NT2/D1 (cell line): ENCODE data around the gene BHLHE23.

Experiments used
- SUZ12 ChIP-seq: IDR thresholded peaks from 2 replicates; pipeline ENCODE4 v1.6.1; 2011; ENCODE audit not compliant: insufficient read length, insufficient read depth; ENCODE audit errors: extremely low read depth
- YY1 ChIP-seq: IDR thresholded peaks from 2 replicates; pipeline ENCODE4 v1.6.1; 2011; ENCODE audit not compliant: insufficient read length, insufficient read depth
- ZNF274 ChIP-seq: IDR thresholded peaks from 2 replicates; pipeline ENCODE4 v1.6.1; 2011; ENCODE audit warnings: mild to moderate bottlenecking, low read depth, low read length

DNA sequence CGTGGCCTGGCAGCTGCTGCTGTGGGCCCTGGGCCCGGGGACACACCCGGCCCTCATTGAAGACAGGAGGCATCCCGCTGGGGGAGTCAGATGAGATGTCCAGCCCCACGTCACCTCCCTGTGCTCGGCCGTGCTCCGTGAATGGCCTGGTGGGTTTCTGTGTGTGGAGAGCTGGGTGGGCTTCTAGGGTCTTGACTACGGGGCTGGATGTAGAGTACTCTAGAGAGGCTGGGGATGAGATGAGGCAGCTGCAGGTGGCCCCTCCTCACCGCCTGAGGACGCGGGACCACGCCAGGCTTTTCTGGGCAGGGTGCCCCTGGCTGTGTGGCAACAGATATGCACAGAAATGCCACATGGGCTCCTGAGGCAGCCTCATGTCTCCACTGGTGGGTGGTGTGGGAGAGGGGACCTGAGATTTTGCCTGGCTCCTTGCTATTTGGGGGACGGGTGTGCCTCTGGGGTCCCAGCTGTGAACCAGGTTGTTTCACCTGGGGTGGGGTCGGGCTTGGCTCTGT, 8.4 kb upstream of the BHLHE23 start:
- no peak for TF ChIP-seq YY1
- no peak for TF ChIP-seq SUZ12
- TF ChIP-seq ZNF274, result no peak
